DMS 273 (cell line): ENCODE results near the gene MMP28.

Experiments used
- DNase-seq: peaks from one replicate; lab custom pipeline; 2025; ENCODE audit not compliant: unreplicated experiment; lab: John Stamatoyannopoulos, UW

MMP28 gene, protein sequence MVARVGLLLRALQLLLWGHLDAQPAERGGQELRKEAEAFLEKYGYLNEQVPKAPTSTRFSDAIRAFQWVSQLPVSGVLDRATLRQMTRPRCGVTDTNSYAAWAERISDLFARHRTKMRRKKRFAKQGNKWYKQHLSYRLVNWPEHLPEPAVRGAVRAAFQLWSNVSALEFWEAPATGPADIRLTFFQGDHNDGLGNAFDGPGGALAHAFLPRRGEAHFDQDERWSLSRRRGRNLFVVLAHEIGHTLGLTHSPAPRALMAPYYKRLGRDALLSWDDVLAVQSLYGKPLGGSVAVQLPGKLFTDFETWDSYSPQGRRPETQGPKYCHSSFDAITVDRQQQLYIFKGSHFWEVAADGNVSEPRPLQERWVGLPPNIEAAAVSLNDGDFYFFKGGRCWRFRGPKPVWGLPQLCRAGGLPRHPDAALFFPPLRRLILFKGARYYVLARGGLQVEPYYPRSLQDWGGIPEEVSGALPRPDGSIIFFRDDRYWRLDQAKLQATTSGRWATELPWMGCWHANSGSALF

DNA sequence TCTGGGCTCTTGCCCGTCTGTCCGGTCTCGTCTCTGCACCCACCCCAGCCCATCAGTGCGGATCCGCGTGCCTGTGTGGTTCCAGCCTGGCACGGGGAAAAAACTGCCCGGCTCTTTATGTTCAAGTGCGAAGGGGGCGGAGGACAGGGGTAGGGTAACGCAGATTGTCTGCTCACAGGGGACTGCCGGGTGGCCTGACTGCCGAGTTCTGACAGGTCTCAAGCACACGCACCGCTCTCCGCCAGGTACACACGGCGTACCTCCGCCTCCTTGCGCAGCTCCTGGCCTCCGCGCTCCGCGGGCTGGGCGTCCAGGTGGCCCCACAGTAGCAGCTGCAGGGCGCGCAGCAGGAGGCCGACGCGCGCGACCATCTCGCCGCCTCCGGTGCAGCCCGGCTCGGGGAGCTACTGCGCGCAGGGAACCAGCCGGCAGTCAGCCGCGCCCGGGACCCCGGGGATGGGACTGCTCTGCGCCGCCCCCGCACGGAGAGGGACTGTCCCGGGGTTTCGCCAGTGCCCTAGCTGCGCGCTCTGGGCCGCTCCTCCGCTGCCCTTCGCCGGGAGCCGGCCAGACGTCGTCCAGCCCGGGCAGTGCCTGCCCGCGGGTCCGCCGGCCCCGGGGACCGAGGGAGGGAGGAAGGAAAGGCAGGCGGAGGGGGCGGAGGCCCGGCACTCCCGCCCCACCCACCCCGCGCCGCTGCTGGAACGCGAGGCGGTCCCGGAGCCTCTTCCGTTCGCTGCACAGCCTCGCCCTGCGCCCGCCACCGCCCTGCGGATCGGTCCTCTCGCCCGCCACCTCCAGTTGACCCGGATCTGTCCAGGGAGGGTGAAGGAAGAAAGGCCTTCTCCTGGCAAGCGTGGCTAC, at the start of gene MMP28:
TSS of gene MMP28 (minus strand) at position 635 of the 864 bp plus-strand sequence. CDS start at position 371, 264 bp downstream.
- DNase-seq: peak; percentile 74

DNA sequence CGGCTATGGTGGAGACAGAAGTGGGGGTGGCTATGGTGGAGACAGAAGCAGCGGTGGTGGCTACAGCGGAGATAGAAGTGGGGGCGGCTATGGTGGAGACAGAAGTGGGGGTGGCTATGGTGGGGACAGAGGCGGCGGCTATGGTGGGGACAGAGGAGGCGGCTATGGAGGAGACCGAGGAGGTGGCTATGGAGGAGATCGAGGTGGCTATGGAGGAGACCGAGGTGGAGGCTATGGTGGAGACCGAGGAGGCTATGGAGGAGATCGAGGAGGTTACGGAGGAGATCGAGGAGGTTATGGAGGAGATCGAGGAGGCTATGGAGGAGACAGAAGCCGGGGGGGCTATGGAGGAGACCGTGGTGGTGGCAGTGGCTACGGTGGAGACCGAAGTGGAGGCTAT, 49.1 kb upstream of the MMP28 start:
- DNase-seq: no peak

DNA sequence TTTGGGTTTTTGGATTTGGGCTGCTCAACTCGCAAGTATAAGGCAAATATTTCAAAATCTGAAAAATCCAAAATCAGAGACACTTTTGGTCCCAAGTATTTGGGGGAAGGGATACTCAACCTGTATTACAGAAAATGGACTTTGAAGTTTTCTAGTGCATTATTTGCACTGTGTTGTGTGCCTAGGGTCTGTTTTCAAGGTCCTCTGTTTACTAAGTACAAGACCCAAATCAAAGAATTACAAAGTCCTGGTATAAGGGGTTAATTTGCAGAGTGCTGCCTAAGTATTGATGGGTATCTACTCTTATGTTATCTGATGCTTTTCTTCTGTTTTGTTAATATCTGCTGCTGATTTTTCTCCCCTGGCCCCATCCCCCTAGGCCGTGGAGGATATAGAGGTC, 48.3 kb upstream of the MMP28 start:
- no peak for DNase-seq

GRCh38 chr17:35842239-35842638, 46.8 kb upstream of the MMP28 start:
- DNase-seq: no peak

GRCh38 chr17:35841505-35841904, 46.1 kb upstream of the MMP28 start:
- DNase-seq: no peak

GRCh38 chr17:35841101-35841500, 45.7 kb upstream of the MMP28 start:
- no peak for DNase-seq

DNA sequence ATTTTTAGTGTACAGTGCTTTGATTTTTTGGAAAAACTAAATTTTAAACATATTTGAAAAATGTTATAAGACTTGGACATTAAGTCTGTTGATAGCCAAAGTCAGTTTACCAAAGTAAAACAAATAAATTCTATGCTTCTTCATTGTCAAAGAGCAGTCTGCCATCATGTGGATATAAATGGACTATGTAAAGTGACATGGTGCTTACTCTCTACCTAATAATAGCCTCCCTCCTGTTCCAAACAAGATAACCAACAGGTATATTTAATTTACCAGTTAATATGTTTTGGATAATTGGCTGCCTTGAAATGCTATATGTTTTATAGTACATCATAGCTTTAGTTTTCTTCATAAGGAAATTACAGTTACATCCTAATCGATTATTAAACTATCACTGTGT, 29.8 kb upstream of the MMP28 start:
- DNase-seq: no peak

DNA sequence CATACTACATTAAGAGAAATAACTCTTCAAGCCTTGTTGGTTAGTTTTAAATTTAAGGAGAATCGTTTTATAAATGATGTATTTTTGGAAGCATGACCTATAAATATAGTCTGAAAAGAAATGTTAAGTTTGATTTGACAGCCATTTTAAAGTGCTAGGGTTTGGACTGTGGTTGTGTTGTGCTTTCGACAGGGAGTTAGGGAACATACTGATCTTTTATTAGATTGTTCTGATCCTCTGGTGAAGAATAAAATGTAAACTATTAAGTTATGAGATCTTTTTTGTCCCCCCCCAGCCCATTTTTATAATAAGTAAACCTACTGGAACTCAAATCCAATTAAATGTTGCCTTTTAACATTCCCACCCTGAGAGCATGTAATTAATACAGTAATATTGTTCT, 25.9 kb upstream of the MMP28 start:
- DNase-seq: no peak

DNA sequence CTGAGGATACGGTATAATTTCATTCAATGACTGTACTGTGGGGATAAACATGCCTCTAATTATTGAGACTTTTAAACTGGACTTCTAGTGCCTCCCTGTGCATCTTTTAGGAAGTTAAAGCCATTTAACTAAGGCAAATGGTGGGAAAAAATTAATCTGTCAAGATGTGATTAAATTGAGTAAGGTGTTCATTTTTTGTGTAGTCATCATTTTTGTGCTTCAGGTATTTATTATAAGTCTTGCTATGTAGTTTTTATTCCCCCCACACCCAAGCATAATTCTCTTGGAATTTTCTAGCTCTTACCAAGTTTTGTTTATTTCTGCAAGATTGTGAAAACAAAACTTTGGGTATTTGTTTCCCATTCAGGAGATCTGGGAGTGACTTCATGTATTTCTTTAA, 24.0 kb upstream of the MMP28 start:
- no peak for DNase-seq

DNA sequence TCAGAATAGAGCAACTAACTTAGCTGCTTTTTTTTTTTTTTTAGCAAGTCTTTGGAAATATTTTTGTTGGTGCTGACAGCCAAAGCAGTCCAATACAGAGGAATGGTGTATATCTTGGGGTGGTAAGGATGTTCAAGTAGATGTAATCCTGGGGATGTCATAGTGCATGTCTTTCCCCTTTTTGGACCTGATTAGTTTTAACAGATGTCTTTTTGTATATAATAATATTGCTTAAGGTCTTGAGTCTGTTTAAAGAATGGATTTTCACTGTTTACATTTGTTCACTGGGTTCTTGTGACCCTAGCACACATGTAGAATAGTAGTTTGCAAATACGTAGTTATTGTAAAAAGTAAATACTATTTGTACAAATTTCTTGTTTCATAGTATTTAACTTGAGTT, 21.8 kb upstream of the MMP28 start:
- DNase-seq: no peak

DNA sequence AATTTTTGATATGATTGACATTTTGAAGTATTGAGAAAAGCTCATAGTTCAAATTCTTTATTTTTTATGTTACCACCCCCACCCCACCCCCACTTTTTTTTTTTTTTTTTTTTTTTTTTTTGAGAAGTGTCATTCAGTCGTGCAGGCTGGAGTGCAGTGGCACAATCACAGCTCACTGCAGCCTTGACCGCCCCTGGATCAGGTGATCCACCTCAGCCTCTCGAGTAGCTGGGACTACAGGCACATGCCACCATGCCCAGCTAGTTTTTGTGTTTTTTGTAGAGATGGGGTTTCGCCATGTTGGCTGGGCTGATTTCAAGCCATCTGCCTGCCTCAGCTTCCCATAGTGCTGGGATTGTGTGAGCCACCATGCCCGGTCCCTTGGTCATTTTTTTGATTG, 21.3 kb upstream of the MMP28 start:
- DNase-seq: no peak

DNA sequence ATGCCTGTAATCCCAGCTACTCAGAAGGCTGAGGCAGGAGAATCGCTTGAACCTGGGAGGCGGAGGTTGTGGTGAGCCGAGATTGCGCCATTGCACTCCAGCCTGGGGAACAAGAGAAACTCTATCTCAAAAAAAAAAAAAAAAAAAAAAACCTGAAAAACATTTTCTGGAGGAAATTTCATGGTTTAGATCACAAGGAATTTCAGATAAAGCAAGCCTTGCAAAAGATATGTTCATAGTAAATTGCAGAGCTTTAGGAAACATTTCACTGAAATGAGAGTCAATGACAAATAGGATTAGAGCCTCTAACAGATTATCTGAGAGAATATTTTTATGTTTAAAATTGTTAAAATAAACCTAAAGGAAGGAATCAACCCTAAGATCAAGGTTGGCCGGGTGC, 17.0 kb upstream of the MMP28 start:
- DNase-seq: no peak

GRCh38 chr17:35811759-35812158, 16.3 kb upstream of the MMP28 start:
- no peak for DNase-seq

- DNase-seq: no peak
Observed at GRCh38 chr17:35809855-35810461, 14.5 kb upstream of the MMP28 start.

DNA sequence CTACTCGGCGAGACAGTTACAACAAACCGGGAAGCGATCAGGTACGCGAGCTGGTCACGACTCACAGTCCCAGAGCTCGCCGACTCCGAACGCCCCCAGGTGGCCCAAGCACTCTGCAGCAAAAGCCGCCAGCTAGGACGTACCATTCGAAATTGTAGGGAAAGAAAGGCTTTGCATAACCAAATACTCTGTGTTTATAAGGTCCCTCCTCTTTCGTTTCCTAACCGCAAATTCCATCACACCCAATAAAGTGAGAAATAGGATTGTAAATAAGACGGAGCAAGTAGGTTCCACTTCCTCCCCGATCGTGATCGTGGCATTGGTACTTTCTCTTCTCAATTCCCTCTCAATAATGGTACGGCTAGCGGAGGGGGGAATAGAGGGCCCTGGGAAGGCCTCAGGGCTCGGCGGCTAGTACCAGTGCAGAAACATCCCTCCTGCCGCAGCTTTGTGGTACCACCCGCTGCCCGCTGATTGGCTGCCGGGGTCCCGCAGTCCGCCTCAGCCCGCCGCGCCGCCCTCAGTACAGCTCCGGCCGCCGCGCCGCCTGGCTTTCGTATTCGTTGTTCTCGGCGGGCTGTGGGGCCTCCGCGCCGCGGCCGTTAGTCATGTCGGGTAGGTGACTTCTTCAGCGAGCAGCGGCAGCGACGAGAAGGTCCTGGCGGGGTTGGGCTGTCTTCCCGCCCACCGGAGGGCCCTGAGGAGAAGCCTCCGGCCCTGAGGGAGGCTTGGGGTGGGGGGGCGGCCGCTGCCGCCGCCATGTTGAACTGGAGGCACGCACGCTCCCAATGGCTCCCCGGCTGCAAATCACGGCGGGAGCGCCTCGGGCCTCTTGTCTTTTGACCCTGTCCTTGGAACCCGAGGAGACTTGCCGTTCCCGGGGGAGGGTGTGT, 13.8 kb upstream of the MMP28 start, which contains the start of gene TAF15:
TSS of gene TAF15 (plus strand) at position 523 of the 893 bp plus-strand sequence. CDS start at position 609, 86 bp downstream.
- DNase-seq: peak; percentile 99

DNA sequence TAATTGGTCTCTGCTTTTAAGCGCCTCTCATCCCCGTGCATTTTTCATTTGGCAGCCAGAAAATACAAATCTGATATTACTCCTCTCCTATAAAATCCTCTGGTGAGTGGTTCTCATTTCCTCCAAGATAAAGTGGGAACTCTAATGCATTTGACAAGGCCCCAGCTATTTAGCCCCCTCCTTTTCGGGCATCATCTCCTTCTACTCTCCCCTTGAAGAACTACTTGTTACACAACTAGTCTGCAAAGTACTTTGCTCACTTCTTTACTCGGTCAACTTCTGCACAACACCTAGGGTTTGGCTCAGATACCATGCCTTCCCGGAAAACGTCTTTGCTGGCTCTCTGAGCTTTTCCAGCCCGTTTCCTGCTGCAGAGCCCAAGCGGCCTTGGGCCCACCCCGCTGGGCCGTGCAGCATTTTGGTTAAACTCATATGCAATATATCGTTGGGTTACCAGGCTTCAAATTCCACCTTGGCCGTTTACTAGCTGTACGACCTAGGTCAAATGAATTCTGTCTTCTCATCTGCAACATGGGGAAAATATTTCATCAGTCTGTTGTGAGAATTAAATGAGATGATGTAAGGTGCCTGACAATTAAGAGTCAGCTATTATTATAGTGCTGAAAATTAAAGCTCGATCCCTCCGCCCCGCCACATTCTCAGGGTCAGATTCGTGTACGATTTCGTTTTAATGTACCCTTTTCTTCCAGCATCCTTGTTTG, 13.0 kb upstream of the MMP28 start:
- DNase-seq: peak; percentile 55

GRCh38 chr17:35807371-35808144, 12.1 kb upstream of the MMP28 start:
- no peak for DNase-seq

DNA sequence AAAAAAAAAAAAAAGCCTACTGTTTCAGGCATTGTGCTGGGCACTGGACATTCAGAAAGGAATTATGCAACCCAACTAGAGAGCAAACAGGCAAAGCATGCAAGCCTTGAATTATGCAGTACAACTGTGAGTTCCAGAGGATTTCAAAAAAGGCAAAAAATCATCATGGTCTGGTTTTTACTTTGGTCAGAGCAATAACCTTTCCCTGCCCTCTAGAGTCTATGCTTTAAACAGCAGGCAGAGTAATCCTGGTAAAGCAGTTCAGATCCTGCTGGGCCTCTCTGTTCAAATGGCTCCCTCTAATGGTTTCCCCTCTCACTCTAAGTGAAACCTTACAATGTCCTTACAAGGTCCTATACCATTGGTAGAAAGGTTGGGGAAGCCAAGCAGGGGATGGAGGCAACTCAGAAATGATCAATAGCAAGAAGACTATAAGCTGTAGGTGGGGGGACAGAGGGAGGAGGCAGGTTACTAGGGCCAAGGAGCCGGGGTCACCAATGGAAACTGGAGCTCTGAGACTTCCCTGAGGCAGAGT, 9.3 kb upstream of the MMP28 start:
- DNase-seq: peak; percentile 93
